ENCODE results near the gene ZNF557.
"Not testable (repeated sequence)": the region's sequence is repeated elsewhere in the genome, so short reads cannot be mapped to it uniquely, and the experiment has no call there.

ZNF557 gene

DNA sequence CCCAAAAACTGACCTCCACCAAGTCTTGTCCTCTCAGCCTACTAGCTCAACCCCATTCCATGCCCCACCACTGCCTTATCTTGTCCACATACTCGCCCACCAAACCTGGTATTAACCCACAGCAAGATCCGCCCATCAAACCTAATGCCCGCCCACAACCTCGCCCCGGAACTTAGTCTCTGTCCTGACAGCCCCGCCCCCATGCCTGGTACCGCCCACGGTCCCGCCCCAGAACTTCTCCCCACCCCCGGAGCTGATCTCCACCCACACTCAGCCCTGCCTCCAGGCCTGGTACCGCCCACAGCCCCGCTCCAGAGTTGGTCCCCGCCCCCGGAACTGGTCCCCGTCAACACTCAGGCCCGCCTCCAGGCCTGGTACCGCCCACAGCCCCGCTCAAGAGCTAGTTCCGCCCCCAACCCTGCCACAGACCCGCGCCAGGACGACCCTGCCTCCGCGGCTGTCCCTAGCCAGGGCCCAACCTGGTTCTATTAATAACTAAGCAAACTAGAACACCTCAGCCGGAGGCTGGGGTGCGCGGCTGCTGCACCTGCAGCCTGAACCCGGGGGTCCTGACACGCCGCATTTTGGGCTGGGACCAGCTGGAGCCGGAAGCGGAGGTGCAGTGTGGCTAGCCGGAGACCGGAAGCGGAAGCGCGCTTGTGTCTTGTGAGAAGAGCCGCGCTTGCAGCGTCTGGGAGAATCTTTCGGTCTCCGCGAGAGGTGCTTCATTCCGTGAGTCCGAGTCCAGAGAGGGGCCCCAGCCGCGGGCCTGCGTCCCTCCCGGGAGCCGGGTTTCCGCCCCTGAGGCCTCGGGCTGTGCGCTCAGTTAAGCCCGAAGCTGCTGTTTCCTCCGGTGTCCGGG lies at the start of gene ZNF557:
TSS of gene ZNF557 (plus strand) at position 662 of the 862 bp plus-strand sequence. CDS start 5,372 bp downstream, outside the sequence.
- no peak for FAIRE-seq

GRCh38 chr19:7021331-7021730 lies 48.2 kb upstream of the ZNF557 start, which contains the start of gene MBD3L2B:
Gene MBD3L2B (minus strand): TSS chr19:7021431. CDS start chr19:7021397, 34 bp downstream.
- not testable (repeated sequence) for FAIRE-seq

DNA sequence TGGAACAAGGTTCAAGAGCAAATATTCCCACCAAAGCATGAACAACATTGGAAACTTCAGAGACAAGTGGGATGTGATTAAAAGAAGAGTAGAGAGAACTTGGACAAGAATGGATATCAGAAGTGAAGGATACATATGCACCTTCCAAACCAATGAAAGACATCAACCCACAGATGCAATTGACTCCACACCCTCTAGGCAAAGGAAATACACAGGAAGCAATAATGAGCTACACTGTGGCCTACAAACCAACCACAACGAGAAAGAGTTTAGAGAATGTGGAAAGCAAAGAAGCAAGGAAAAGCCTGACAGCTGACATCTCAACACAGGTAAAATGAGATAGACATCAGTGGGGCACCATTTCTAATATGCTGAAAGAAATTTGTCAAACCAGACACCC lies 40.7 kb upstream of the ZNF557 start:
- FAIRE-seq: not testable (repeated sequence)

DNA sequence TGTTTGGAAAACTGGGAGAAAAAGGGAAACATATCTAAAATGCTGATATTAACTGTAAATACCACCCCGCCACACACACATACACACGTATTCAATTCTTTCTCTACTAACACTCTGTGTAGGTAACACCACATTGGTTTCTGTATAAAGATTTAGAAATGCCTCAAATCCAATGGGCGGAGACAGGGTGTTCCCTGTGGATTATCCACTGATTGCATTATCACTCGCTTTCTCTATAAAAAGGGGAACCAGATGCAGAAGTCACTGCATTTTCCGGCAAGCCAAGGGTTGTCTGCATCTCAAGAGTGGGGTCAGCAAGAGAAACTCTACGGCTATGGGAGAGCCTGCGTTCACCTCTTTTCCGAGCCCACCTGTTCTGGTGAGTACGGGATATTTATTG lies 39.2 kb upstream of the ZNF557 start, which contains the start of gene MBD3L5:
TSS of gene MBD3L5 (plus strand) at position 301 of the 400 bp plus-strand sequence. CDS start at position 335, 34 bp downstream.
- not testable (repeated sequence) for FAIRE-seq

- not testable (repeated sequence) for FAIRE-seq
These were observed 29.4 kb upstream of the ZNF557 start, which contains the start of gene MBD3L4 for GRCh38 chr19:7040079-7040478. Gene MBD3L4 (minus strand): TSS chr19:7040179. CDS start chr19:7040144, 35 bp downstream.

DNA sequence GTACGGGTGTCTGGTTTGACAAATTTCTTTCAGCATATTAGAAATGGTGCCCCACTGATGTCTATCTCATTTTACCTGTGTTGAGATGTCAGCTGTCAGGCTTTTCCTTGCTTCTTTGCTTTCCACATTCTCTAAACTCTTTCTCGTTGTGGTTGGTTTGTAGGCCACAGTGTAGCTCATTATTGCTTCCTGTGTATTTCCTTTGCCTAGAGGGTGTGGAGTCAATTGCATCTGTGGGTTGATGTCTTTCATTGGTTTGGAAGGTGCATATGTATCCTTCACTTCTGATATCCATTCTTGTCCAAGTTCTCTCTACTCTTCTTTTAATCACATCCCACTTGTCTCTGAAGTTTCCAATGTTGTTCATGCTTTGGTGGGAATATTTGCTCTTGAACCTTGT lies 27.9 kb upstream of the ZNF557 start:
- FAIRE-seq: not testable (repeated sequence)

- FAIRE-seq: not testable (repeated sequence)
These were observed 20.5 kb upstream of the ZNF557 start, which contains the start of gene MBD3L2 for GRCh38 chr19:7049021-7049420. Gene MBD3L2 (plus strand): TSS chr19:7049321. CDS start chr19:7049374, 53 bp downstream.

DNA sequence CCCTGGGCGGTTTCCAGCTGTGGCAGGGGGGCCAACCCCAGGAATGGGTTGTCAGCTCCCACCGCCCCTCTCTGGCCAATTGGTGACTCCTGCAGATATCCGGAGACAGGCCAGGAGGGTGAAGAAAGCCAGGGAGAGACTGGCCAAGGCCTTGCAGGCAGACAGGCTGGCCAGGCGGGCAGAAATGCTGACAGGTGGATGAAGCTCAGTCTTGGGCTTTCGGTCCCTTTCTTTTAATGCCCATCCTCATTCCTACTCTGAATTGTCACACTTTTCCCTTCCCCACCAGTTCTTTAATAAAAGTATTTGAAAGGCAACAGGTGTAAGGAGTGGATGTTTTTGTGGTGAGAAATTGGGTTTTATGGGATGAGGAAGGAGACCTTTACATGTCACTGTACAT lies 18.1 kb upstream of the ZNF557 start:
- FAIRE-seq: not testable (repeated sequence)

DNA sequence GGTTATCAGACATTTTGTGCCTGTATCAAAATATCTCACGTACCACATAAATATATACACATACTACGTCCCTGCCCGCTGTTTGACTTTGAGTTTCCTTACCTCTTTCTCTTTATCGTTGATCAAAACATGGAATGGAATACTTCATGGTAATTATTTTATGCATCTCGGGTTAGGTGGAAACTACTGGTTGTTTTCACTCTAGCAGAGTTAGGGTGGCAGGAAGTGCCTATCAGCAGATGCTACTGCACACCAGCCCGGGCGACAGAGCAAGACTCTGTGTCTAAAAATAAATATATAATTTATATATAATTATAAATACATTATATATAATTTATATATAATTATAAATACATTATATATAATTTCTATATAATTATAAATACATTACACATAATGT lies 16.6 kb upstream of the ZNF557 start:
- FAIRE-seq: not testable (repeated sequence)

GRCh38 chr19:7054635-7055368 lies 14.7 kb upstream of the ZNF557 start:
- peak; percentile 91 for FAIRE-seq

DNA sequence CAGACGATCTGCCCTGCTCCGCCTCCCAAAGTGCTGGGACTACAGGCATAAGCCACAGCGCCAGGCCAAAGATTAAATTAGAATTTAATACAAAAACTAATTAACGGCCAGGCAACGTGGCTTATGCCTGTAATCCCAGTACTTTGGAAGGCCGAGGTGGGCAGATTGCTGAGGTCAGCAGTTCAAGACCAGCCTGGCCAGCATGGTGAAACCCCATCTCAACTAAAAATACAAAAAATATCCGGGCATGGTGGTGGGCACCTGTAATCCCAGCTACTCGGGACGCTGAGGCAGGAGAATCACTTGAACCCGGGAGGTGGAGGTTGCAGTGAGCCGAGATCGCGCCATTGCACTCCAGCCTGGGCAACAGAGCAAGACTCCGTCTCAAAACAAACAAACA lies 13.8 kb upstream of the ZNF557 start:
- FAIRE-seq: not testable (repeated sequence)

DNA sequence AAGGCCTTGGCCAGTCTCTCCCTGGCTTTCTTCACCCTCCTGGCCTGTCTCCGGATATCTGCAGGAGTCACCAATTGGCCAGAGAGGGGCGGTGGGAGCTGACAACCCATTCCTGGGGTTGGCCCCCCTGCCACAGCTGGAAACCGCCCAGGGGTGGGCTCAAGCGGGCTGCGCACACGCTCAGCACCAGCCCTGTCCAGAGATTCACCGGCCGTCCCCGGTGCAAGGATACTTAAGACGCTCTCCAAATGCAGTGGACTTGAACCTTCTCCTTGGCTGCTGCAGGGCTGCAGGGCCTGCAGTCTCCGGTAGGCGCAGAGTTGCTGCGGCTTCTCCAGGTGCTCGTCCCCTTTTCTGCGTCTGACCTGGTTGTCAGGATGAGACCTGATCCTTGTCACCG lies 13.1 kb upstream of the ZNF557 start:
- not testable (repeated sequence) for FAIRE-seq

GRCh38 chr19:7058576-7058975 lies 10.9 kb upstream of the ZNF557 start, which contains the start of gene MBD3L3:
Gene MBD3L3 (minus strand): TSS chr19:7058676. CDS start chr19:7058605, 71 bp downstream.
- FAIRE-seq: not testable (repeated sequence)

DNA sequence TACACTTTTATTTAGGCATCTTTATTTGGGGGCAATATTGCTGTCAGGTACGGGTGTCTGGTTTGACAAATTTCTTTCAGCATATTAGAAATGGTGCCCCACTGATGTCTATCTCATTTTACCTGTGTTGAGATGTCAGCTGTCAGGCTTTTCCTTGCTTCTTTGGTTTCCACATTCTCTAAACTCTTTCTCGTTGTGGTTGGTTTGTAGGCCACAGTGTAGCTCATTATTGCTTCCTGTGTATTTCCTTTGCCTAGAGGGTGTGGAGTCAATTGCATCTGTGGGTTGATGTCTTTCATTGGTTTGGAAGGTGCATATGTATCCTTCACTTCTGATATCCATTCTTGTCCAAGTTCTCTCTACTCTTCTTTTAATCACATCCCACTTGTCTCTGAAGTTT lies 9.5 kb upstream of the ZNF557 start:
- peak; percentile 49 for FAIRE-seq

- no peak for FAIRE-seq
These were observed 6.2 kb upstream of the ZNF557 start for GRCh38 chr19:7063339-7063738.

GRCh38 chr19:7063764-7064418 lies 5.6 kb upstream of the ZNF557 start:
- no peak for FAIRE-seq

DNA sequence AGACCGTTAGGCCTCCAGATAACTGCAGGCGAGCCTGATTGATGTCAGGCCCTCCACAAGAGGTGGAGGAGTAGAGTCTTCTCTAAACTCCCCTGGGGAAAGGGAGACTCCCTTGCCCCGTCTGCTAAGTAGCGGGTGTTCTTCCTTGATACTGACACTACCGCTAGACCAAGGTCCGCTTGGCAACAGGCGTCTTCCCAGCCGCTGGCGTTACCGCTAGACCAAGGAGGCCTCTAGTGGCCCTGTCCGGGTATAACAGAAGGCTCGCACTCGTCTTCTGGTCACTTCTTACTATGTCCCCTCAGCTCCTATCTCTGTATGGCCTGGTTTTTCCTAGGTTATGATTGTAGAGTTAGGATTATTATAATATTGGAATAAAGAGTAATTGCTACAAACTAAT lies 2.4 kb upstream of the ZNF557 start:
- FAIRE-seq: not testable (repeated sequence)

- no peak for FAIRE-seq
These were observed 1.8 kb upstream of the ZNF557 start for GRCh38 chr19:7067716-7068115.

GRCh38 chr19:7068599-7068998 lies 904 bp upstream of the ZNF557 start:
- FAIRE-seq: no peak

- FAIRE-seq: no peak
These were observed 362 bp downstream of the ZNF557 start for GRCh38 chr19:7069904-7070226.

GRCh38 chr19:7072541-7072940 lies 3.0 kb downstream of the ZNF557 start:
- FAIRE-seq: no peak

DNA sequence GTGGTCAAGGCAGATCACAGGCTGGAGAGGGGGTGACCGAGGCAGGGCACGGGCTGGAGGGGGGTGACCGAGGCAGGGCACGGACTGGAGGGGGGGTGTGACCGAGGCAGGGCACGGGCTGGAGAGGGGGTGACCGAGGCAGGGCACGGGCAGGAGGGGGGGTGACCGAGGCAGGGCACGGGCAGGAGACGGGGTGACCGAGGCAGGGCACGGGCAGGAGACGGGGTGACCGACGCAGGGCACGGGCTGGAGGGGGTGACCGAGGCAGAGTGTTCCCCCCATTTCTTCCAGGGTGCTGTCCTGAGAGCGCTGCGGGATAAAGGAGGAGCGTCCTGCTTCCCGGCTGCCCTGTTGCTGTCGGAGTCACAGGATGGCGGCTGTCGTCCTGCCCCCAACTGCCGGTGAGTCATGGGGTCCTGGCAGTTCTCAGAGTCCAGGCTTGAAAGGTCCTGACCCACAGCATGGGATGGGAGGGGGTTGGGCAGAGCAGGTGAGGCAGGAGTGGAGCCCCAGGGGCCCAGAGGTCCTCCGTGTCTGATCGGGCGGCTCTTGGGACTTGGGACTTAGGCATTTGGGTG lies 5.3 kb downstream of the ZNF557 start:
- no peak for FAIRE-seq

All from colon (tissue), 2 donors.